ENCODE measurements around the gene CCDC169. TPM values are rescaled to one million over a fixed set of nuclear protein-coding genes. Genes with fewer than 3 reads are reported as not detected.

The CCDC169 gene
- total RNA-seq, 6 experiments from 2014 or later, result not detected

DNA sequence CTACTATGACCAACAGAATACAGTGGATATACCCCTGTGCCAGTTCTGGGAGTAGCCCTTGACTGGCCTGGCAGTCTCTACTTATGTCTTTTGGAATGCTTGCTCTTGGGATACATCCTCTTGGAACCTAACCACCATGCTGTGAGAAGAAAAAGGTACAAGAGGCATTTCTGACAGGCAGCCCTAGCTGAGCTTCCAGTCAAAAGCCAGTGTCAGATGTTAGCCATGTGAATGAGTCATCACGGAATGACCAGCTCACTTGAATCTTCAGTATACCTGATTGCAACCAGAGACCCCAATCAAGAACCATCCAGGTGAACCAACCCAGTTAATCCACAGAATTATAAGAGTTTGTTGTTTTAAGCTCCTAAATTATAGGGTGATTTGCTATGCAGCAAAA, 4.1 kb downstream of the CCDC169 start:
- DNase-seq, result no peak
- H3K4me1 ChIP-seq, result no peaks in the 10 kb centered on the region
- H3K27me3 ChIP-seq, result no peaks in the 10 kb centered on the region
- H3K27ac ChIP-seq, result no peak overlapping the region
- ATAC-seq, result no peak
- TF ChIP-seq, protein P1, sequence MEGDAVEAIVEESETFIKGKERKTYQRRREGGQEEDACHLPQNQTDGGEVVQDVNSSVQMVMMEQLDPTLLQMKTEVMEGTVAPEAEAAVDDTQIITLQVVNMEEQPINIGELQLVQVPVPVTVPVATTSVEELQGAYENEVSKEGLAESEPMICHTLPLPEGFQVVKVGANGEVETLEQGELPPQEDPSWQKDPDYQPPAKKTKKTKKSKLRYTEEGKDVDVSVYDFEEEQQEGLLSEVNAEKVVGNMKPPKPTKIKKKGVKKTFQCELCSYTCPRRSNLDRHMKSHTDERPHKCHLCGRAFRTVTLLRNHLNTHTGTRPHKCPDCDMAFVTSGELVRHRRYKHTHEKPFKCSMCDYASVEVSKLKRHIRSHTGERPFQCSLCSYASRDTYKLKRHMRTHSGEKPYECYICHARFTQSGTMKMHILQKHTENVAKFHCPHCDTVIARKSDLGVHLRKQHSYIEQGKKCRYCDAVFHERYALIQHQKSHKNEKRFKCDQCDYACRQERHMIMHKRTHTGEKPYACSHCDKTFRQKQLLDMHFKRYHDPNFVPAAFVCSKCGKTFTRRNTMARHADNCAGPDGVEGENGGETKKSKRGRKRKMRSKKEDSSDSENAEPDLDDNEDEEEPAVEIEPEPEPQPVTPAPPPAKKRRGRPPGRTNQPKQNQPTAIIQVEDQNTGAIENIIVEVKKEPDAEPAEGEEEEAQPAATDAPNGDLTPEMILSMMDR (IDR thresholded peaks at IDR 0.05), result no peak
- no peak for TF ChIP-seq POLR2A (IDR thresholded peaks at IDR 0.05)
- intact Hi-C loops (cut with DNase I), result no loop called here
- 75% methylated on average over 1 of the region's 1 CpG for WGBS (ENCODE audit: insufficient coverage, low coverage, low lambda C conversion rate, missing lambda C conversion rate)
- no peak overlapping the region for H3K4me3 ChIP-seq
- no peaks in the 10 kb centered on the region for H3K36me3 ChIP-seq
- H3K9me3 ChIP-seq, result peaks cover 0 to 7% (median 0%) of the 10 kb centered on the region in 4 donors

GRCh38 chr13:36288794-36289391, 8.7 kb downstream of the CCDC169 start:
- H3K36me3 ChIP-seq, result no peaks in the 10 kb centered on the region
- intact Hi-C loops (cut with DNase I), result no loop called here
- no peak overlapping the region for H3K27ac ChIP-seq
- no peak overlapping the region for H3K4me3 ChIP-seq
- ATAC-seq, result no peak
- peaks cover 0 to 7% (median 0%) of the 10 kb centered on the region in 4 donors for H3K9me3 ChIP-seq
- TF ChIP-seq, protein P1 (IDR thresholded peaks at IDR 0.05), result no peak
- no peak for TF ChIP-seq POLR2A (IDR thresholded peaks at IDR 0.05)
- no peaks in the 10 kb centered on the region for H3K4me1 ChIP-seq
- DNase-seq, result no peak
- H3K27me3 ChIP-seq, result no peaks in the 10 kb centered on the region

- H3K27ac ChIP-seq, result no peak overlapping the region
- H3K4me1 ChIP-seq, result no peaks in the 10 kb centered on the region
- intact Hi-C loops (cut with DNase I), result no loop called here
- no peak for ATAC-seq
- no peak for DNase-seq
- no peak overlapping the region for H3K4me3 ChIP-seq
- TF ChIP-seq POLR2A (IDR thresholded peaks at IDR 0.05), result no peak
- TF ChIP-seq, protein P1 (IDR thresholded peaks at IDR 0.05), result no peak
- peaks cover 0 to 7% (median 0%) of the 10 kb centered on the region in 4 donors for H3K9me3 ChIP-seq
- 69% methylated on average over 2 of the region's 2 CpGs for WGBS (ENCODE audit: insufficient coverage, low coverage, low lambda C conversion rate, missing lambda C conversion rate)
- H3K27me3 ChIP-seq, result no peaks in the 10 kb centered on the region
- no peaks in the 10 kb centered on the region for H3K36me3 ChIP-seq
Observed at GRCh38 chr13:36286006-36286405, 11.6 kb downstream of the CCDC169 start.

GRCh38 chr13:36282821-36283432, 14.7 kb downstream of the CCDC169 start:
- Histone ChIP-seq H3K27ac (no peak overlapping the region), H3K4me3 (no peak overlapping the region), H3K9me3 (no peaks in the 10 kb centered on the region), H3K4me1 (no peaks in the 10 kb centered on the region), H3K36me3 (no peaks in the 10 kb centered on the region), H3K27me3 (no peaks in the 10 kb centered on the region)
- TF ChIP-seq POLR2A (IDR thresholded peaks at IDR 0.05), result no peak
- TF ChIP-seq, protein P1 (IDR thresholded peaks at IDR 0.05), result peak; percentile 81 to 86 (median 82)
- 37% methylated on average over 6 of the region's 6 CpGs for WGBS (ENCODE audit: insufficient coverage, low coverage, low lambda C conversion rate, missing lambda C conversion rate)
- intact Hi-C loops (cut with DNase I), result no loop called here
- ATAC-seq (peak; percentile 72 to 78 (median 76)), DNase-seq (no peak)

Data from right lobe of liver (tissue), 6 donors.